ENCODE measurements around the gene MRPS34.

MRPS34 gene

DNA sequence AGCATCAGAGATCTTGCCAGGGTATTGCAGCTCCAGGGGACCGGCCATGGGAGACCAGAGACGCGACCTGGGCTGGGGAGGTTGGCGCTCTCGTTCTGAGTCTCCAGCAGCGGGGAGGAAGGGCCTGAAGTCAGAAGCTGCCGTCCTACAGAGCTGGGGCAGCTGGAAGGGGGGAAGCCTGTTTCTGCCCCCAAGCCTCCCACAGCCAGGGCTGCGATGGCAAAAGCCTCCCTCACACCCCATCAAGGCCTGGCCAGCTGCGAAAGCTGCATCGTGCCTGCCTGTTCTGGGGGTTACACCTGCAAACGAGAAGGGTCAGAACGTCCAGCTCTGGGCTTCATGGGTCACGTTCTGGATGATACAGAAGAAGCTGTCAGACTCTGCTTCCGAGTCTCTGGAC is 40.9 kb downstream of the MRPS34 start:
- TF ChIP-seq, protein P1, sequence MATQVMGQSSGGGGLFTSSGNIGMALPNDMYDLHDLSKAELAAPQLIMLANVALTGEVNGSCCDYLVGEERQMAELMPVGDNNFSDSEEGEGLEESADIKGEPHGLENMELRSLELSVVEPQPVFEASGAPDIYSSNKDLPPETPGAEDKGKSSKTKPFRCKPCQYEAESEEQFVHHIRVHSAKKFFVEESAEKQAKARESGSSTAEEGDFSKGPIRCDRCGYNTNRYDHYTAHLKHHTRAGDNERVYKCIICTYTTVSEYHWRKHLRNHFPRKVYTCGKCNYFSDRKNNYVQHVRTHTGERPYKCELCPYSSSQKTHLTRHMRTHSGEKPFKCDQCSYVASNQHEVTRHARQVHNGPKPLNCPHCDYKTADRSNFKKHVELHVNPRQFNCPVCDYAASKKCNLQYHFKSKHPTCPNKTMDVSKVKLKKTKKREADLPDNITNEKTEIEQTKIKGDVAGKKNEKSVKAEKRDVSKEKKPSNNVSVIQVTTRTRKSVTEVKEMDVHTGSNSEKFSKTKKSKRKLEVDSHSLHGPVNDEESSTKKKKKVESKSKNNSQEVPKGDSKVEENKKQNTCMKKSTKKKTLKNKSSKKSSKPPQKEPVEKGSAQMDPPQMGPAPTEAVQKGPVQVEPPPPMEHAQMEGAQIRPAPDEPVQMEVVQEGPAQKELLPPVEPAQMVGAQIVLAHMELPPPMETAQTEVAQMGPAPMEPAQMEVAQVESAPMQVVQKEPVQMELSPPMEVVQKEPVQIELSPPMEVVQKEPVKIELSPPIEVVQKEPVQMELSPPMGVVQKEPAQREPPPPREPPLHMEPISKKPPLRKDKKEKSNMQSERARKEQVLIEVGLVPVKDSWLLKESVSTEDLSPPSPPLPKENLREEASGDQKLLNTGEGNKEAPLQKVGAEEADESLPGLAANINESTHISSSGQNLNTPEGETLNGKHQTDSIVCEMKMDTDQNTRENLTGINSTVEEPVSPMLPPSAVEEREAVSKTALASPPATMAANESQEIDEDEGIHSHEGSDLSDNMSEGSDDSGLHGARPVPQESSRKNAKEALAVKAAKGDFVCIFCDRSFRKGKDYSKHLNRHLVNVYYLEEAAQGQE (IDR thresholded peaks at IDR 0.05; ENCODE audit: insufficient read depth in 1 of 2, low read depth in 2 of 2, low read length in 2 of 2) = no peak
- no peak for TF ChIP-seq SIN3A (IDR thresholded peaks at IDR 0.05; ENCODE audit: borderline replicate concordance, insufficient read depth, low read length)
- TF ChIP-seq FOXP2 (optimal IDR thresholded peaks at IDR 0.05; ENCODE audit: borderline replicate concordance, extremely low read depth, extremely low read length, insufficient read depth) = no peak
- TF ChIP-seq POLR2AphosphoS5 (IDR thresholded peaks at IDR 0.05; ENCODE audit: low read depth, low read length) = no peak
- no peak for TF ChIP-seq TAF1 (IDR thresholded peaks at IDR 0.05; ENCODE audit: borderline replicate concordance, insufficient read depth, low read length)

DNA sequence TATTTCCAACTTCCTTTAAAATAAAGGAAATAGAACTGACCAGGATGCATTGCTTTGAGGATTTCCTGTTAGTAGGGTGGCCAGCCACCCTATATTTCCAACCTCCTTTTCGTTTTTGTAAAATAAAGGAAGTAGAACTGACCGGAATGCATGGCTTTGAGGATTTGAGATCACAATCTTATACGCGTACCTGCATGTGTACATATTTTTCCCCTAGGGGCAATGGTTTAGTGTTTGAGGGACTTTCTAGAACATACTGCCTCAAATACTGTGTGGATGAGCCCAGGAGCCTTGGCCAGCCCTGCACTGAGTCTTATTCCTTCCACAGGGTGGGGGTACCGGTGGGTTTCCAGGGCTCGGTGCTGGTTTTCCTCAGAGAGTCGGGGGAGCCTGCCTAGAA is 41.3 kb downstream of the MRPS34 start:
- TF ChIP-seq SIN3A (IDR thresholded peaks at IDR 0.05; ENCODE audit: borderline replicate concordance, insufficient read depth, low read length) (no peak), TAF1 (IDR thresholded peaks at IDR 0.05; ENCODE audit: borderline replicate concordance, insufficient read depth, low read length) (no peak), FOXP2 (optimal IDR thresholded peaks at IDR 0.05; ENCODE audit: borderline replicate concordance, extremely low read depth, extremely low read length, insufficient read depth) (no peak), POLR2AphosphoS5 (IDR thresholded peaks at IDR 0.05; ENCODE audit: low read depth, low read length) (no peak)
- TF ChIP-seq, protein P1 (IDR thresholded peaks at IDR 0.05; ENCODE audit: insufficient read depth in 1 of 2, low read depth in 2 of 2, low read length in 2 of 2) = no peak

DNA sequence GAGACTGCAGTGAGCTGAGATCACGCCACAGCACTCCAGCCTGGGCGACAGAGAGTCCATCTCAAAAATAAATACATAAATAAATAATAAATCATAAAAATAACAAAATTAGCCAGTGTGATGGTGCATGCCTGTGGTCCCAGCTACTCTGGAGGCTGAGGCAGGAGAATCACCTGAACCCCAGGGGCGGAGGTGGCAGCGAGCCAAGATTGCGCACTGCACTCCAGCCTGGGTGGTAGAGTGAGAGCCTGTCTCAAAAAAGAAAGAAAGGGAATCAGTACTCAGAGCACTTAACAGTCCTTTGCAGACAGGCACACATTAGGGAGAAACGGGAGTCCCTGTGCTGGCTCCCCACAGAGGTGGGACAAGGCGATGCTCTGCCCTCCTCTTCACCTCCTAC is 41.9 kb downstream of the MRPS34 start:
- TF ChIP-seq POLR2AphosphoS5 (IDR thresholded peaks at IDR 0.05; ENCODE audit: low read depth, low read length) (no peak), SIN3A (IDR thresholded peaks at IDR 0.05; ENCODE audit: borderline replicate concordance, insufficient read depth, low read length) (no peak), TAF1 (IDR thresholded peaks at IDR 0.05; ENCODE audit: borderline replicate concordance, insufficient read depth, low read length) (no peak), FOXP2 (optimal IDR thresholded peaks at IDR 0.05; ENCODE audit: borderline replicate concordance, extremely low read depth, extremely low read length, insufficient read depth) (no peak)
- TF ChIP-seq, protein P1 (IDR thresholded peaks at IDR 0.05; ENCODE audit: insufficient read depth in 1 of 2, low read depth in 2 of 2, low read length in 2 of 2) = no peak

DNA sequence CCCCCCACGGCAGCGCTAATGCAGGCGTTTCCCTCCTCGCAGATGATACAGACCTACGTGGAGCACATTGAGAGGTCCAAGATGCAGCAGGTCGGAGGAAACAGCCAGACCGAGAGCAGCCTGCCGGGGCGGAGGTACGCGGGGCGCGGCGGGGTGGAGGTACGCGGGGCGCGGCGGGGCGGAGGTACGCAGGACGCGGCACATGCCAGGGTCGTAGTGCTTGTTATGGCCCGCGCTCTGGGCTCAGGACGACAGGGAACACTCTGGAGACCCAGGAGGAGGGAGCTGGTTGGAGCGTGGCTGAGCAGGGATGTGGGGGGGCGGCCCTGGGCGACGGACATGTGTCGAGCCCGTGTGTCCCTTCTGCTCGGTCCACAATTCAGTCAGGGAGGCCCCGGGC is 43.5 kb downstream of the MRPS34 start:
- TF ChIP-seq TAF1 (IDR thresholded peaks at IDR 0.05; ENCODE audit: borderline replicate concordance, insufficient read depth, low read length) (no peak), POLR2AphosphoS5 (IDR thresholded peaks at IDR 0.05; ENCODE audit: low read depth, low read length) (no peak), SIN3A (IDR thresholded peaks at IDR 0.05; ENCODE audit: borderline replicate concordance, insufficient read depth, low read length) (no peak), FOXP2 (optimal IDR thresholded peaks at IDR 0.05; ENCODE audit: borderline replicate concordance, extremely low read depth, extremely low read length, insufficient read depth) (no peak)
- TF ChIP-seq, protein P1 (IDR thresholded peaks at IDR 0.05; ENCODE audit: insufficient read depth in 1 of 2, low read depth in 2 of 2, low read length in 2 of 2) = no peak

DNA sequence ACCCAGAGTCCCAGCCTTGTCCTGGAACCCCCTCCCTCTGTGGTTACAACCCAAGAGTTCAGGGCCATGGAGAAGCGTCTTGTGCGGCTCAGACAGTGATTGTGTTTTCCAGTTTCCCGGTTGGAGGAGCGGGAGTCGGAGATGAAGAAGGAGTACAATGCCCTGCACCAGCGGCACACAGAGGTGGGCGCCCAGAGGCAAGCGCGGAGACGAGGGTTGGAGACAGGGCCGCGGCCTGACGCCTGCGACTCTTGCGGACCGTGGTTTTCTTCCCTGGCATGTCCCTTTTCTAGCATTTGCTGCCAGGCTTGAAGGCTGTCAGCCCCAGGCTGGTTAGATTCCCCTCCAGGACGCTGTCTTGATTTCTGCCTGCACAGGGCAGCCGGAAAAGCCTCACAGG is 43.9 kb downstream of the MRPS34 start:
- no peak for TF ChIP-seq SIN3A (IDR thresholded peaks at IDR 0.05; ENCODE audit: borderline replicate concordance, insufficient read depth, low read length)
- TF ChIP-seq, protein P1 (IDR thresholded peaks at IDR 0.05; ENCODE audit: insufficient read depth in 1 of 2, low read depth in 2 of 2, low read length in 2 of 2) = no peak
- no peak for TF ChIP-seq TAF1 (IDR thresholded peaks at IDR 0.05; ENCODE audit: borderline replicate concordance, insufficient read depth, low read length)
- no peak for TF ChIP-seq FOXP2 (optimal IDR thresholded peaks at IDR 0.05; ENCODE audit: borderline replicate concordance, extremely low read depth, extremely low read length, insufficient read depth)
- TF ChIP-seq POLR2AphosphoS5 (IDR thresholded peaks at IDR 0.05; ENCODE audit: low read depth, low read length) = no peak
